Measurements from ENCODE around the gene TRIM77. TPM values are rescaled to one million over a fixed set of nuclear protein-coding genes. Genes with fewer than 3 reads are reported as not detected.
A peak's percentile ranks its signal among the peaks of the same experiment; 100 is the strongest.
"Not testable (repeated sequence)": the region's sequence is repeated elsewhere in the genome, so short reads cannot be mapped to it uniquely, and the experiment has no call there.

TRIM77 gene
- polyA plus RNA-seq, 1 of the 3 experiments (the other 2 are of a cell fraction), result not detected

- H3K27ac ChIP-seq (ENCODE audit: low read depth in 2 of 2, low read length in 1 of 2); H3K4me3 ChIP-seq (ENCODE audit: low read depth in 2 of 2, low read length in 1 of 2); H3K36me3 ChIP-seq (replicated peaks in 1 of 2; ENCODE audit: control insufficient read depth in 1 of 2, insufficient read depth in 2 of 2, low read length in 1 of 2); H3K9me3 ChIP-seq; POLR2A ChIA-PET; H3K79me2 ChIP-seq (ENCODE audit: insufficient read depth); H2AFZ ChIP-seq (ENCODE audit: low read depth); H3K27me3 ChIP-seq (ENCODE audit: insufficient read depth); H3K4me2 ChIP-seq; H3K9ac ChIP-seq; H3K4me1 ChIP-seq (ENCODE audit: control insufficient read depth in 1 of 2, insufficient read depth in 2 of 2, low read depth in 1 of 2, low read length in 1 of 2); DNase-seq; H4K20me1 ChIP-seq (ENCODE audit: insufficient read depth); H3F3A ChIP-seq (replicated peaks; ENCODE audit: insufficient read depth); H3K9me2 ChIP-seq: not testable (repeated sequence)
- 23% methylated on average over 2 of the region's 2 CpGs for WGBS (ENCODE audit: low lambda C conversion rate)
- CTCF ChIA-PET, result interaction anchor here (1.2 kb wide), 1 partner anchor 429 kb away, joined by 5 read pairs; no protein-coding TSS in a partner anchor
- TF ChIP-seq SMC3 (IDR thresholded peaks at IDR 0.05; ENCODE audit: low read depth, low read length) (peak; percentile 12; the same call in 1 of the 2 replicates), RAD21 (IDR thresholded peaks at IDR 0.05; ENCODE audit: low read length) (peak; percentile 57), CTCF (IDR thresholded peaks at IDR 0.05) (peak; percentile 48)
Observed at GRCh38 chr11:89675383-89675782, 34.7 kb upstream of the TRIM77 start.

GRCh38 chr11:89675948-89676347 lies 34.2 kb upstream of the TRIM77 start:
- DNase-seq; H3K9me3 ChIP-seq; H3K36me3 ChIP-seq (replicated peaks in 1 of 2; ENCODE audit: control insufficient read depth in 1 of 2, insufficient read depth in 2 of 2, low read length in 1 of 2); H4K20me1 ChIP-seq (ENCODE audit: insufficient read depth); H3K27me3 ChIP-seq (ENCODE audit: insufficient read depth); H3K9ac ChIP-seq; H3K27ac ChIP-seq (ENCODE audit: low read depth in 2 of 2, low read length in 1 of 2); POLR2A ChIA-PET; H3K9me2 ChIP-seq; H3K4me2 ChIP-seq; H3K79me2 ChIP-seq (ENCODE audit: insufficient read depth); H3F3A ChIP-seq (replicated peaks; ENCODE audit: insufficient read depth); H3K4me1 ChIP-seq (ENCODE audit: control insufficient read depth in 1 of 2, insufficient read depth in 2 of 2, low read depth in 1 of 2, low read length in 1 of 2); H3K4me3 ChIP-seq (ENCODE audit: low read depth in 2 of 2, low read length in 1 of 2); H2AFZ ChIP-seq (ENCODE audit: low read depth): not testable (repeated sequence)
- 32% methylated on average over 4 of the region's 4 CpGs for WGBS (ENCODE audit: low lambda C conversion rate)
- CTCF ChIA-PET, result interaction anchor here (1.2 kb wide), 1 partner anchor 429 kb away, joined by 5 read pairs; no protein-coding TSS in a partner anchor

GRCh38 chr11:89707080-89707479 lies 3.0 kb upstream of the TRIM77 start:
- DNase-seq; H3K4me1 ChIP-seq (ENCODE audit: control insufficient read depth in 1 of 2, insufficient read depth in 2 of 2, low read depth in 1 of 2, low read length in 1 of 2); H3K27ac ChIP-seq (ENCODE audit: low read depth in 2 of 2, low read length in 1 of 2); CTCF ChIA-PET; H3K4me2 ChIP-seq; H3K27me3 ChIP-seq (ENCODE audit: insufficient read depth); H3K4me3 ChIP-seq (ENCODE audit: low read depth in 2 of 2, low read length in 1 of 2); H3F3A ChIP-seq (replicated peaks; ENCODE audit: insufficient read depth); H3K36me3 ChIP-seq (replicated peaks in 1 of 2; ENCODE audit: control insufficient read depth in 1 of 2, insufficient read depth in 2 of 2, low read length in 1 of 2); H3K9ac ChIP-seq; H3K79me2 ChIP-seq (ENCODE audit: insufficient read depth); H3K9me3 ChIP-seq; POLR2A ChIA-PET; H2AFZ ChIP-seq (ENCODE audit: low read depth); H3K9me2 ChIP-seq; H4K20me1 ChIP-seq (ENCODE audit: insufficient read depth): not testable (repeated sequence)
- 44% methylated on average over 4 of the region's 4 CpGs for WGBS (ENCODE audit: low lambda C conversion rate)

- H2AFZ ChIP-seq (ENCODE audit: low read depth); H3K9ac ChIP-seq; H3F3A ChIP-seq (replicated peaks; ENCODE audit: insufficient read depth); H3K4me3 ChIP-seq (ENCODE audit: low read depth in 2 of 2, low read length in 1 of 2); H3K9me2 ChIP-seq; H3K36me3 ChIP-seq (replicated peaks in 1 of 2; ENCODE audit: control insufficient read depth in 1 of 2, insufficient read depth in 2 of 2, low read length in 1 of 2); H3K79me2 ChIP-seq (ENCODE audit: insufficient read depth); H3K4me1 ChIP-seq (ENCODE audit: control insufficient read depth in 1 of 2, insufficient read depth in 2 of 2, low read depth in 1 of 2, low read length in 1 of 2); DNase-seq; H3K27ac ChIP-seq (ENCODE audit: low read depth in 2 of 2, low read length in 1 of 2); H3K27me3 ChIP-seq (ENCODE audit: insufficient read depth); H3K9me3 ChIP-seq; H3K4me2 ChIP-seq; POLR2A ChIA-PET; H4K20me1 ChIP-seq (ENCODE audit: insufficient read depth); CTCF ChIA-PET: not testable (repeated sequence)
- peak in 1 of 2 experiments; percentile 6; a peak in 1 of 4 replicates for TF ChIP-seq EP300 (IDR thresholded peaks at IDR 0.05; ENCODE audit: borderline replicate concordance in 1 of 2, low read depth in 1 of 2, low read length in 1 of 2)
- under 1% methylated on average over 2 of the region's 2 CpGs for WGBS (ENCODE audit: low lambda C conversion rate)
Observed at GRCh38 chr11:89724866-89725498, 14.9 kb downstream of the TRIM77 start.

GRCh38 chr11:89730215-89730614 lies 20.1 kb downstream of the TRIM77 start:
- H3K27ac ChIP-seq (ENCODE audit: low read depth in 2 of 2, low read length in 1 of 2), result not testable (repeated sequence)

More at GRCh38 chr11:89730215-89730614, 20.1 kb downstream of the TRIM77 start:
- H3K79me2 ChIP-seq (ENCODE audit: insufficient read depth); H3F3A ChIP-seq (replicated peaks; ENCODE audit: insufficient read depth); H3K4me1 ChIP-seq (ENCODE audit: control insufficient read depth in 1 of 2, insufficient read depth in 2 of 2, low read depth in 1 of 2, low read length in 1 of 2); H3K4me3 ChIP-seq (ENCODE audit: low read depth in 2 of 2, low read length in 1 of 2); H3K9ac ChIP-seq; H3K9me2 ChIP-seq; H3K36me3 ChIP-seq (replicated peaks in 1 of 2; ENCODE audit: control insufficient read depth in 1 of 2, insufficient read depth in 2 of 2, low read length in 1 of 2); DNase-seq; H4K20me1 ChIP-seq (ENCODE audit: insufficient read depth); POLR2A ChIA-PET; CTCF ChIA-PET; H3K9me3 ChIP-seq; H3K4me2 ChIP-seq; H2AFZ ChIP-seq (ENCODE audit: low read depth); H3K27me3 ChIP-seq (ENCODE audit: insufficient read depth): not testable (repeated sequence)
- WGBS (ENCODE audit: low lambda C conversion rate), result 68% methylated on average over 11 of the region's 23 CpGs

Data from SK-N-SH (cell line).